Keratinocyte (primary cell): ENCODE data around the gene PIK3AP1. TPM values are rescaled to one million over a fixed set of nuclear protein-coding genes. Genes with fewer than 3 reads are reported as not detected.
"Not testable (repeated sequence)": the region's sequence is repeated elsewhere in the genome, so short reads cannot be mapped to it uniquely, and the experiment has no call there.

ENCODE experiments used
- DNase-seq: peaks from one replicate; pipeline ENCODE4 v3.0.0-alpha.2; 2011; ENCODE audit warnings: low read depth, missing footprints, low spot score
- FAIRE-seq: peaks from 2 replicates; lab custom pipeline; 2011; peaks lifted over from hg19 to GRCh38; lab: Jason Lieb, UNC
- H2AFZ ChIP-seq: 2 replicates; pipeline ENCODE4 v1.6.0; 2012; ENCODE audit warnings: low read length, control low read depth, inconsistent platforms; ENCODE audit not compliant: control insufficient read depth
- H3K27ac ChIP-seq: 2 replicates; pipeline ENCODE4 v1.5.1; 2011; ENCODE audit warnings: low read length; ENCODE audit not compliant: control insufficient read depth, insufficient read depth
- H3K27me3 ChIP-seq: 3 replicates; pipeline ENCODE4 v1.6.0; 2011; ENCODE audit warnings: low read length; ENCODE audit not compliant: control insufficient read depth, insufficient read depth; ENCODE audit errors: extremely low read depth
- H3K36me3 ChIP-seq, 2 experiments: 2 replicates in 1 of 2; 3 replicates in 1 of 2; pipeline ENCODE4 v1.5.1; 2011; ENCODE audit warnings: low read length in 2 of 2, mild to moderate bottlenecking in 1 of 2; ENCODE audit not compliant: control insufficient read depth in 2 of 2, insufficient read depth in 2 of 2; ENCODE audit errors: extremely low read depth in 1 of 2
- H3K4me1 ChIP-seq: 3 replicates; pipeline ENCODE4 v1.5.1; 2011; ENCODE audit warnings: low read length; ENCODE audit not compliant: control insufficient read depth, insufficient read depth; ENCODE audit errors: extremely low read depth
- H3K4me2 ChIP-seq: 3 replicates; pipeline ENCODE4 v1.6.0; 2011; ENCODE audit warnings: low read depth, low read length; ENCODE audit not compliant: control insufficient read depth, insufficient read depth; ENCODE audit errors: extremely low read depth
- H3K4me3 ChIP-seq, 3 experiments: fragments of 200-600 bp in 1 of 3; sonication (generic) in 1 of 3; 2 replicates in 2 of 3; 3 replicates in 1 of 3; pipeline ENCODE4 v1.5.1; 2011 to 2016; ENCODE audit warnings: low read length in 3 of 3, mild to moderate bottlenecking in 3 of 3, control low read depth in 2 of 3, inconsistent platforms in 1 of 3, low read depth in 1 of 3, mixed read lengths in 1 of 3, mixed run types in 1 of 3, moderate library complexity in 1 of 3; ENCODE audit not compliant: control insufficient read depth in 2 of 3, insufficient read depth in 2 of 3; ENCODE audit errors: extremely low read depth in 1 of 3
- H3K79me2 ChIP-seq: 2 replicates; pipeline ENCODE4 v1.6.0; 2012; ENCODE audit warnings: low read length; ENCODE audit not compliant: control insufficient read depth, insufficient read depth
- H3K9ac ChIP-seq: 3 replicates; pipeline ENCODE4 v1.6.0; 2011; ENCODE audit warnings: low read length; ENCODE audit not compliant: control insufficient read depth, insufficient read depth; ENCODE audit errors: extremely low read depth
- H3K9me1 ChIP-seq: 3 replicates; pipeline ENCODE4 v1.6.0; 2011; ENCODE audit warnings: low read length; ENCODE audit not compliant: control insufficient read depth, insufficient read depth; ENCODE audit errors: extremely low read depth
- H3K9me3 ChIP-seq: 2 replicates; pipeline ENCODE4 v1.5.1; 2012; ENCODE audit warnings: low read depth, low read length; ENCODE audit not compliant: control insufficient read depth
- H4K20me1 ChIP-seq: 3 replicates; pipeline ENCODE4 v1.6.0; 2011; ENCODE audit warnings: low read length; ENCODE audit not compliant: control insufficient read depth, insufficient read depth; ENCODE audit errors: extremely low read depth
- CTCF ChIP-seq, 3 experiments: IDR thresholded peaks in 1 of 3; conservative IDR thresholded peaks in 1 of 3; optimal IDR thresholded peaks in 1 of 3; 2 replicates in 2 of 3; 3 replicates in 1 of 3; pipeline versions ENCODE3 to v1.5.1; 2011; ENCODE audit warnings: low read length in 3 of 3, mild to moderate bottlenecking in 3 of 3, moderate library complexity in 2 of 3, control low read depth in 1 of 3, inconsistent platforms in 1 of 3; ENCODE audit not compliant: insufficient read depth in 2 of 3; ENCODE audit errors: extremely low read depth in 1 of 3
- EZH2 ChIP-seq: IDR thresholded peaks from one replicate; pipeline ENCODE4 v1.6.1; 2012; ENCODE audit warnings: inconsistent platforms, mild to moderate bottlenecking, low read length, moderate library complexity
- dilution Hi-C: fragments of 300-500 bp; cut with MboI; formaldehyde crosslinking; loops from one replicate; pipeline ENCODE4 v1.7.0; 2020; ENCODE audit warnings: low sequenced_read_pairs; ENCODE audit not compliant: extremely low pct_ligation_motif_present
- polyA plus RNA-seq, 5 experiments: library from polyadenylated mRNA; depleted of rRNA in 3 of 5; stranded (reverse) in 3 of 5; stranded (forward) in 1 of 5; unstranded in 1 of 5; fragments of >200 nt; gene quantifications; 1 replicate in 1 of 5; 2 replicates in 3 of 5; 3 replicates in 1 of 5; pipeline versions ENCODE4 v1.2.1 to v1.2.3, GENCODE V29; 2011 to 2012; ENCODE audit warnings: missing spikeins in 2 of 5, low read depth in 1 of 5, low replicate concordance in 1 of 5

PIK3AP1 gene
- polyA plus RNA-seq, 1 donor (not counting 4 experiments of a cell fraction or from before 2014, with no cell fraction given), result not detected

GRCh38 chr10:96576277-96576980, 143.9 kb downstream of the PIK3AP1 start:
- H3K4me2 ChIP-seq, result no peak overlapping the region
- H4K20me1 ChIP-seq, result peaks cover 14% of the 10 kb centered on the region
- no peak for FAIRE-seq

GRCh38 chr10:96574564-96574963, 145.8 kb downstream of the PIK3AP1 start:
- H3K9me1 ChIP-seq, H3K9me3 ChIP-seq, FAIRE-seq, H3K36me3 ChIP-seq, H3K4me1 ChIP-seq, H2AFZ ChIP-seq, H3K27ac ChIP-seq, DNase-seq, dilution Hi-C loops, H3K27me3 ChIP-seq, H3K9ac ChIP-seq, H3K4me2 ChIP-seq, H3K4me3 ChIP-seq: not testable (repeated sequence)
- H3K79me2 ChIP-seq, result peaks cover 96% of the 10 kb centered on the region
- H4K20me1 ChIP-seq, result peaks cover 14% of the 10 kb centered on the region

More at GRCh38 chr10:96576277-96576980, 143.9 kb downstream of the PIK3AP1 start:
- Histone ChIP-seq H3K9me3 (no peaks in the 10 kb centered on the region), H2AFZ (no peak overlapping the region), H3K4me3 (no peak overlapping the region), H3K4me1 (no peaks in the 10 kb centered on the region), H3K9me1 (no peaks in the 10 kb centered on the region), H3K36me3 (peaks cover 4% of the 10 kb centered on the region in 2 experiments), H3K27ac (no peak overlapping the region), H3K79me2 (peaks cover 96% of the 10 kb centered on the region), H3K9ac (no peak overlapping the region), H3K27me3 (no peaks in the 10 kb centered on the region)
- TF ChIP-seq CTCF (optimal IDR thresholded peaks at IDR 0.05 in 1 of 3, IDR thresholded peaks at IDR 0.05 in 1 of 3, conservative IDR thresholded peaks at IDR 0.05 in 1 of 3; ENCODE audit: extremely low read depth in 1 of 3, insufficient read depth in 2 of 3, low read length in 3 of 3), result no peak
- no peak for TF ChIP-seq EZH2
- no peak for DNase-seq
- dilution Hi-C loops, result no loop called here
